GM18870 (cell line): Measurements from ENCODE around the gene PTPRS.

Source experiments
- ATAC-seq: cut with Tn5 transposase; IDR thresholded peaks from one replicate; pipeline ENCODE4 v1.9.1; 2021; ENCODE audit warnings: moderate library complexity; ENCODE audit not compliant: unreplicated experiment

Gene PTPRS

DNA sequence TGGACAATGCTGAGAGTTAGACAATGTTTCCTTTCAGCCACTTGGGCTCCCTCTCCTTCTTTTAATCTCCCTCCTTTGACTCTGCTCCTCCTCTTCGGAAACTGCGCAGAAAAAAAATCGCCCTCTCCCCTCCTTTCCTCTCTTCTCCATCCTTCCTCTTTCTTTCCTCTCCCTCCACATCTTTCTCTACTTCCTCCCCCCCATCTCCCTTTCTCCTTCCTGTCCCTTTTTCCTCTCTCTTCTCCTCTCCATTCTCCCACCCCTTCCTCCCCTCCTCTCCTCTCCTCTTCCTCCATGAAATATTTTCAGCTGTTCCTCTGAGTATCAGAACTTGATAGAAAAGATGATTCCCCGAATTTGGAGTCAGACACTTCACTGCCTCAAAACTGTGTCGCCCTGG, 15.1 kb upstream of the PTPRS start:
- ATAC-seq: no peak

DNA sequence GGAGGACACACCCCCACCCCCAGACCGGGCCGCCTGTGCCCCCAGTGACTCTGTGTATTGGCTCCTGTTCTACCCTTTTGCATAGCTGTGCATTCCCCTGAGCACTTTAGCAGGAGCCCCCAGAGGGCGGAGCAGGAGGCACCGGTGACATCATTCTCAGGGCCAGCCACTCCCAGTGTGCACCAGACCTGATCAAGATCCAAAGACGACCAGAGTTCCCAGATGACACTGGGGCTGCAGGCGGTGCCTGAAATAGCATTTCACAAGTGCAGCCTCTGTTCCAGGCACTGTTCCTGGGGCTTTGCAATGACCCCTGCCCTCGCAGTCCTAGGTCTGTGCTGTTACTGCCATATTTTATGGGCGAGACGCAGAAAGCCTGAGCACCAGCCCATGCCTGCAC, 14.5 kb upstream of the PTPRS start:
- ATAC-seq: no peak

DNA sequence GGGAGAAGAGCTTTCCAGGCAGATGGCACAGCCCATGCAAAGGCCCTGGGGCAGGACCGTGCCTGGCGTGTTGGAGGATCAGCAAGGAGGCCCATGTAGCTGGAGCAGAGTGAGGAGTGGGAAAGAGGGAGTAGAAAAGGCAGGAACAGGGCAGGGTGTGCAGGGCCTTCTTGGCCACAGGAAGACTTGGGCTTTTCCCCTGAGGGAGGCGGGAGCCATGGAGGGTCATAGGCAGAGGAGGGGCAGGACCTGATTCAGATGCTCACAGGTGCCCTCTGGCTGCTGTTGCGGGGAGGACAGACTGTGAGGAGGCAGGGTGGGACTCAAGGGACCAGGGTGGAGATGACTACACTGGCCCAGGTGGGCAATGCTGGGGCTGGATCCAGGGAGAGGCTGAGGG, 13.8 kb upstream of the PTPRS start:
- ATAC-seq: no peak

DNA sequence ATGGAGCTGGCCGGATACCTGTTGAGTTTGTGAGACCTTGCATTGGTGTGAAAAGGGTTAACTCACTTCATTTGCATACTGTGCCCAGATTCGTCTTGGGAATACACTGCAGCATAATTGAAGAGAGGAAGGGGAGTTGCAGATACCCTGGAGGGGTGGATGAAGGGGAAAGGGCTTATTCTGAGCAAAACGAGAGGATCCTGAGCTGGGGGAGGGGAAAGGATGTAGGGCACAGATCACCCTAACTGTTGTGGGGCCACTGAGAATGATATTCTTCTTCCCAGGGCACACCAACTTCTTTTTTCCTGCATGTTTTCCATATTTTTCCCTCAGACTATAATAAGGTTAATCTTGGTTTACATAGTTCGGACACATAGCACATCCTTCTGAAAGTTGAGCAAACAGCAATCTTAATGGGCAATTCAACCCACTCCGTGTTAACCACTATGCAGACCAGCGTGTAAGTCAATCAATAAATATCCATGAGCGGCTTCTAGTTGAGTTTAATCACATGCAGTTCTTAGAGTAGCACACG, 11.7 kb upstream of the PTPRS start:
- no peak for ATAC-seq

DNA sequence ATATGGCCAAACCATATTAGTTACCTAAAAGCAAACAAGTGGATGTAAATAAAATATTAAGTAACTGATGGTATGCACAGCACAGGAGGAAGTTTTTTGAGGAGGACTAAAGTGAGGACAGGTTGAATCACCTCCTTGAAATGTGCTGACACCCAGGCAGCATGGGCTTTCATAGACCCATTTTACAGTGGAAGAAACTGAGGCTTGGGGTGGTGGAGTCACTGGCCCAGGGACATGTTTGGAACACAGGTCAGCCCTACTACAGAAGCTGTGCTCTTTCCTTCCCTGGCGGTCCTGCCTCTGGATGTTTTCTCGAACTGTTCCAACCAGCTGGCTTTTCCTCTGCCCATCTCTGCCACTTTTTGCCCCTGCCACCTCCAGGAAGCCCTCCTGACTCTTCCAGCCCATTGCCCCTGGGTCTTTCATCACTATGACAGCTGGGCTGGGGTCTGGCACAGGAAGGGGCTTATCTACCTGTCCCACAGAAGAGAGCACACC, 11.2 kb upstream of the PTPRS start:
- ATAC-seq: no peak

DNA sequence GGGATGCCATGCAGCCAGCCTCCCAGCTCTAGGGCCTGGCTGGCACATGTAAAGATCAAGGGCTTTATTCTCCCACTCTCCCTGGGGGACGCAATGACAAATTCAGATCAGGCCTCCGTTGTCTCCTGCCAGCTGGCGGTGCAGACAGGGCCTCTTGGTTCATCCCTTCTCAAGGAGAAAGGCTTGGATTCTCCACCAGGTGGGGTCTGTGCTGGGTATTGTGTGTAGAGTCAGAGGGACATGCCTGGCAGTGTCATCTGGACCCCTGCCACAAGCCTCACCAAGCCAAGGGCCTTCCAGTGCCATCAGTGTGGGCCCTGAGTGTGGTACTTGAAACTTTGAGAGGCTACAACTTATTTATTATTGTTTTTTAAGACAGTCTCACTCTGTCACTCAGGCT, 8.4 kb upstream of the PTPRS start:
- no peak for ATAC-seq

DNA sequence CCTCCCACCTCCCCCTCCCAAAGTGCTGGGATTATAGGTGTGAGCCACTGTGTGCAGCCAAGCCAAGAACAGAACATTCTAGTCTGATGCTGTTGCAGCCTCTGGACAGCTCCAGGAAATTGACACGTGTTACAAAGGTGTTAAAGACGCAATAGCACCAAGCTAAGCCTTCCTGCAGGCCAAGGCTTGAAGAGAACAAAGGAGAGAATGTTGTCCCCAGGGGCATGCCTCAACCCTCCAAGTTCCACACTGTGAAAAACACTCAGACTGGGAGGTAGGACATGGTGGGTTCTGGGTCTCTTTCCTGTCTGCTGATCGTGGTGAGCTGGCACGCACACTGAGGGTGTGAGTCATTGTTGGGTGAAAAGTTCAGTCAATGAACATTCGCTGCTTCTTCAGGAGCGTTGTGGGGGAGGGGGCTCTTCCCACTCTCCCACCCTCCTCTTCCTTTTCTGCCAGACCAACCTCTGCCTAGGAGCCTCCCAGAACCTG, 5.3 kb upstream of the PTPRS start:
- ATAC-seq: no peak

DNA sequence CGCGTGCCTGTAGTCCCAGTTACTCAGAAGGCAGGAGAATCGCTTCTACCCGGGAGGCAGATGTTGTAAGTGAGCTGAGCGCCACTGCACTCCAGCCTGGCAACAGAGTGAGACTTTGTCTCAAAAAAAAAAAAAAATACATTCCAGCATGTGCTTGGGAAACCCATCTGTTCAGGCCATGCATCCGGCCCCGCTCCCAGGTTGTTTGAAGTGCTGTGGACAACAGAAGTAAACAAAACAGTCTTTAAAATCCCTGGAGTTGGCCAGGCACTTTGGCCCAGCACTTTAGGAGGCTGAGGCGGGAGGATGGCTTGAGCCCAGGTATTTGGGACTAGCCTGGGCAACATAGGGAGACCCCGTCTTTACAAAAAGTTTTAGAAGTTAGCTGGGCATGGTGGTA, 3.2 kb upstream of the PTPRS start:
- no peak for ATAC-seq

DNA sequence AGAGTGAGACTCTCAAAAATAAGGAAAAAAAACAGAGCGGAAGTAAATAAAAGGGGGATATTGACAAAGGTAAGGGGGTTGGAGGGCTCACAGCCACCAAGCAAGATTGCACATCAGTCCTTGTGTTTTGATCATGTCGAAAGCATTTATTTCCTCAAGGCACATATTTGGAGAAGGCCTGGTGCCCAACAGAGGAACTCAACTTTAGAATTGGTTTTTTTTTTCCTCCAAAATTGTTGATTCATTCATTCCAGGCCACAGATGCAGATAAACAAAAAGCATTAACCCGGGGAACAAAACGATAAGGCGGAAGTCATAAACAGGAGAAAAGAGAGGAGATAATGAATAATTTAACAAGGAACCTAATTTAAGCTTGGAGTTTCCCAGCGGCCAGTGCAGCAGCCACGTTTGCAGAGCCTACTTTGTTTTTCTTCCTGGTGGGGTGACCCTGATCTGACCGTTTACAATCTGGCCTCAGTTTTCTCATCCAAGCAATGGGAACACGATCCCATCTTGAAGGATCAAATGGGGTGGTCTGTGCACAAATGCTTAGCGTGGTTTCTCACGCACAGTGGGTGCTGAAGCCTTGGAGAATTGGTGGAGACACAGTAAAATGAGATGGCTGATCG, 2.1 kb upstream of the PTPRS start:
- no peak for ATAC-seq

DNA sequence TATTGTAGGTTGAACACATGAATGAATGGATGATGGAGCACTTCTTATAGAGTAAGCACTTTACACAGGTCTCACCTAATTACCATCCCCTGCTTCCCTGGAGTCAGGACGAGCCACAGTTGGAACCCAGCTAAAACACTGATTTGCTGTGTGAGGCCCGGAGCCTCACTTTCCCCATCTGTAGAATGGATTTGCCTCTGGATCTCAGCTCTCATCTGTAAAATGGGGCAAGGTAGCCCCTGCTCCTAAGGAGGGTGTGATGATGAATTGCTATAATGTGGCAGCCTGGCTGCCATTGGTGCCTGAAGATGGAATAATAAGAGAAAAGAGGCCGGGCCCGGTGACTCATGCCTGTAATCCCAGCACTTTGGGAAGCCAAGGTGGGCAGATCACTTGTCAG, 1.4 kb upstream of the PTPRS start:
- ATAC-seq: no peak

DNA sequence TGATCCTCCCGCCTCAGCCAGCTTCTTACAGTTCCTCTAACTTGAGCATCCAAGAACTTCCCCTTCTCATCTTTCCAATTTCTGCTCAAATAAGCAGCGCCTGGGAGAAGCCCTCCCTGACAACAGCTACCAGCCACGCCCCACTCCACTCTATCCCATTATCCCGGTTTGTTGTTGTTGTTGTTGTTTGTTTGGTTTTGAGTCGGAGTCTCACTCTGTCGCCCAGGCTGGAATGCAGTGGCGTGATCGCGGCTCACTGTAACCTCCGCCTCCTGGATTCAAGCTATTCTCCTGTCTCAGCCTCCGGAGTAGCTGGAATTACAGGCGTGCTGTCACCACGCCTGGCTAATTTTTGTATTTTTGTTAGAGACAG, 822 bp upstream of the PTPRS start:
- no peak for ATAC-seq

DNA sequence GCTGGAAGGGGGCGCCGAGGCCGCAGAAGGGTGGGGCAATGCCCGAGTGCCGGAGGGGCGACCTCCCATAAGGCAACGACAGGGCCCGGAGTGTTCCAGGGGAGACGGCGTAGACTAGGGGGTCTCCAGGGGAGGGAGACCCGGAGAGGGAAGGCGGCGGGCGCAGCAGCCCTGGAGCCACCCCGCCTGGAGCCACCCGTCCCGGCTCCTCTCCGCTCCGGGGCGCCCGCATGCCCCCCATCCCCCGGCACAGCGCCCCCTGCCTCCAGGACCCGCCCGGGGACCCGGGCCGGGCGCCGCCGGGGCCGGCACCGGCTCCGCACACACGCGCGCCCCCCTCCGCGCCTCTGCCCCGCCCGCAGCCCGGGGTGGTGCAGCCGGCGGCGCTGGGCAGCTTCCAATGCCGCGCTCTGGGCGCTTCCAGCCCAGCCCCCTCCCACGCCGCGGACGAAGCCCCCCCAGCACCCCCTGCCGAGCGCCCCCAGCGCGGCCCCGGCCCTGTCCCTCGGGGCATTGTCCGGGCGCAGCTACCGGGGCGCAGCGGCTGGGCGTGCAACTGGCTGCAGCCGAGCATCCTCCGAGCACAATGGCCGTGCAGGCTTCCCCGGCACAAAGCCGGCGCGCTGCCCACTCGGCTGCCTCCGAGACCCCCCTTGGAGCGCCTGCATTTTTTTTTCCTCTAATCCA, 519 bp downstream of the PTPRS start:
- ATAC-seq: no peak

DNA sequence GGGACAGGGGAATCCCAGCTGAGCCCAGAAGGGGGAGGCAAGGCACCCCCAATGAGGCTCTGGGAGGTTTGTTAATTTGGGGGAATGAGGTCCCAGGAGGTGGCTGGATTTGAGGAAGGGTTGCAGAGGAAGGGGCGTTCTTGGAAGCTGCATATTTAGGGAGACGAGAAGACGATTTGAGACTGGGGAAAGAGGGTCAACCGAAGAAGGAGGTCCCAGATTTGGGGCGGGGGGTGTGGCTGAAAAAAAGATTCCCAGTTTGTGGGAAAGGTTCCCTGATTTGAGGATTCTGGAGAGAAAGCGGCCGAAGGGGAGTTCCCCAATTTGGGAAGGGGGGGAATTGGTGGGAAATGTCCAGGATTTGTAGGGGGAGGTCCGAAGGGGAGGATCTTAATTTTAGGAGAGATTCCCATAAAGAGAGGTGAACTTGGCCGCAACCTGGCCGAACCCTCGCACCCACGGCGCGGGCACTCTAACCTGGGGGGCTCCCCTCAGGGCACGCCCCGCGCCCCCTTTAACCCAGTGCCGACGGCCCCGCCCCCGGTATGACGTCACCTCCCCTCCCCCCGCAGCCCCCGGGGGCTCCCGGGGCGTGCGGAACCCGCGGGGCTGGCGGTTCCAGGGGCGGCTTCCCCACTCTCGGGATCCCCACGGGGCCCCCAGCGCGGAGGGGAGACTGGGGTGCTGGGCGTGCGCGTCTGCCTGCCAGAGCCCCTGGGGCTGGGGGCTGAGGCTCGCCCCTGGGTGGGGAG, 1.2 kb downstream of the PTPRS start:
- ATAC-seq: no peak

DNA sequence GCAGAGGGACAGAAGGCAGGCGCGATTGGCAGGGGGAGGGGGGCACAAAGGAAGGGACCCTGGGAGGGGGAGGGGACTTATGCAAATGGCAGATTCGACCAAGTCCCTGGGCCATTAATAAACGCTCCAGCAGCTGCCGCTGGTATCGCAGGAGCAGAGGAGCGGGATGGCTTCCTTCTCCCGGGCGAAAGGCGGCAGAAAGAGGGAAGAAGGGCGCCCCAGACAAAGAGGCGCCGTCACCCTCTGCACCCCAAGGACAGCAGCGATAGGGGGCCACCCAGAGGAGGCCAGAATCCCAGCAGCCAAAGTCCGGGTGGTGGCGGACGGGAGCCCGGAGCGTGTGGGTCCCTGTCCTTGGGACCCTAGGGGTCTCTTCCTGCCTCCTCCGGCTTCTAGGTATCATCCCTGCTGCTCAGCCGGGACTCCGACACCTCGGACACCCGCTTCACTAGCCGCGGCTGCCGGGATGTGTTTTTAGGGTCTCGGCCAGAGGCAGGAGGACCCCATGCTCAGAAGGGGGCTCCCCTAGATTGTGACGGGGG, 1.9 kb downstream of the PTPRS start:
- ATAC-seq: no peak

DNA sequence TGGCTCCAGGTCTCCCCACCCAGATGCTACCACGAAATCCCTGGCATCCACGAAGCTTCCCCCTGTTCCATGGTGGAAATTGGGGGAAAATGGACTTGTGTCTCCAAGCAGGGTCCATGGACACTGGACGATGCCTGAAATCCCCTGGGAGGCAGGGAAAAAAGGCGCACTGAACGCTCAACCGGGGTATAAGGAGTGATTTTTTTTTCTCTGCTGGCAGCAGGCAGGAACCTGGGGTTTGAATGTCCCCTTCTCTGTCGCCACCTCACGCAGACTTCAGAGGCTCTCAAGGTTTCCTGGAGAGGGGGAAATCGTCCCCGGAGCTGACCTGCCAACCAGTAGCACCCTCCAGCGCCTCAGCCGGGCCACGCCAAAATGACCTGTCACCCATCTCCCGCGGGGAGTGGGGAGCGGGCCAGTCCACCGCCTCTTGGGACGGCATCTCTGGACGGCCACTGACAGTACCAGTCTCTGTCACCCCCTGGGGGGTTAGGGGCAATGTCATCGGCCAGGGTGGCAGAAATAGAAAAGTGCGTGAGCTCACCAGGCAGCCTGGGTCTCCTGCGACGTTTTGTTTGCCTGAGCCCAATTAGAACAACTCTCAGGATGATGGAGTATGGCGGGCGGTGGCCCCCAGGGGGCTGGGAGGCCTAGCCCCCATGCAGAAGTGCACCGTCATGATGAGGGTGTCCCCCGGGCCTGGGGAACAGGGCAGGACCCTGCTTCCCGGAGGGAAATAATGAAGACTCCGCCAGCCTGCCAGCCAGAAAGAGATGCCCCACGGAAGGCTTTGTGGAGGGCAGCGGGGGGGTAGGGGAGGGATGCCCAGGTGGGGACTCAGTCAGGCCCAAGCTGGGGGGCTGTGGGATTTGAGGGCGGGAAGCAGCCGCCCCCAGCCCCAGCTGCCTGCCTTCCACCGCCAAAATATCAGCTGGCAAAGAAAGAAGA, 2.6 kb downstream of the PTPRS start:
- ATAC-seq: no peak

DNA sequence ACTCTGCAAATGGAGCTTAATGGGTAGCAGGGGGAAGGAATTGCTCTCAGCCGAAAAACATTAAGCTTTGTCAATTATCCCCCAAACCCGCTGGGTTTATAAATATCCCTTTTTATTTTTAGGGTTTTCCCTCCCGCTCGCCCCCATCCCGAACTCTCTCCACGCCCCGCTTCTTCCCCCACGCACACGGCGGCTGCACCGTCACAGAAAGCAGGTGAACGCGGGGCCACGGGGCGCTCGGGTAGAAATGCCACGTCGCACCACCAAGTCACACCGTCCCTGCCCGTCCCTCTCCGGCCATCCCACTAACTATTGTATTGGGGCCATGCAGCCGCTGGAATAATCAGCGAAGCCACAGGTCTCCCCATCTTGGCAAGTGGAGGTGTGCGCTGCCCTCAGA, 3.5 kb downstream of the PTPRS start:
- ATAC-seq: no peak

DNA sequence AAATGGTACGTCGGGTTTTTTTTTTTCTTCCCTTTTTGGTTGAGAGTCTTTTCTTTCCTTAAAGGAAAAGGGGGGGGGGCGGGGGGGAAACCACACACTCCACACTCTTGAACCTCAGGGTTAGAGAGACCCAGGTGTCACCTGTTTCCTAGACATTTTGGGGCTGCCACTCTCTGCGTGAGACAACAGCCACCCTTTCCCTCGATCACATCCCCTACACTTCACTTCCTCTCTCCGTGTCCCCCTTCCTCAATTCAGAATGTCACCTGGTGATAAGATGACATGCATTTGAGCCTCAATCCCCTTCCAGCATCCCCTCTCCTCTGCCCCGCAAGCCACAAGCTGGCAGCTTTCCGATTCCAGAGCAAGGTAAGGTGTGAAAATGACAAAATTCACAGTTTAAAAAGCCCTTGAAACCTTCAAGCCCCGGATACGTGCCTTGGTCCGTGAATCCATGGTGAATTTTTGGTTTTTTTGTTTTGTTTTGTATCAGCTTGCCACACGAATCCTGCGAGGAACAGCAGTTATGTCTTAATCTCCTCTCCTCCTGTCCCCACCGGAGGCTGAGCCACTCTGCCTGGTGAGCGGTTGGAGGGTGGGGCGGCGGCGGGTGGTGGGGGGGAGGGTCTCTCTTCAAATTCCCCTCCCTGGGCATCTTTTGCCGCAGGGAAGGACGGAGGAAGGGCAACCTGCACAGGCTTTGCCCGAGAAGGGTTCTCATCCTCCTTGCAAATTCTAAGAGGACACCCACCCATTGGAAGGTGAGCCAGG, 4.2 kb downstream of the PTPRS start:
- no peak for ATAC-seq

DNA sequence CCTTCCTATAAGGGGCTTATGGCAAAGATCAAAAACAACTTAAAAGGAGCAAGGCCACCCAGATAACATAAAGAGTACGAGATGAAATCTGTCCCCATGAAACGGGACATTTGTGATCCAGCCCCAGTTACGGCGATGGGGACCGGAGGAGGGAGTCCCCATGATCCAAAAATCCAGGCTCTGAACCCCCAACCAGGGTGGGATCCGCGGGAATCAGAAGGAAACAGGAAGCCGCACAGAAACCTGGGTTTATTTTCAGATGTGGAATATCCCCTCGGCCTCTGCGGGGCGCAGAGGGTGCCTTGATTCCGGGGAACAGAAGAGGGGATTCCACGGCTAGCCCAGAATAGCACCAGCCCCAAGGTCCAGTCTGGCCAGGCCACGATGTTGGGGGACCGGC, 5.0 kb downstream of the PTPRS start:
- no peak for ATAC-seq

DNA sequence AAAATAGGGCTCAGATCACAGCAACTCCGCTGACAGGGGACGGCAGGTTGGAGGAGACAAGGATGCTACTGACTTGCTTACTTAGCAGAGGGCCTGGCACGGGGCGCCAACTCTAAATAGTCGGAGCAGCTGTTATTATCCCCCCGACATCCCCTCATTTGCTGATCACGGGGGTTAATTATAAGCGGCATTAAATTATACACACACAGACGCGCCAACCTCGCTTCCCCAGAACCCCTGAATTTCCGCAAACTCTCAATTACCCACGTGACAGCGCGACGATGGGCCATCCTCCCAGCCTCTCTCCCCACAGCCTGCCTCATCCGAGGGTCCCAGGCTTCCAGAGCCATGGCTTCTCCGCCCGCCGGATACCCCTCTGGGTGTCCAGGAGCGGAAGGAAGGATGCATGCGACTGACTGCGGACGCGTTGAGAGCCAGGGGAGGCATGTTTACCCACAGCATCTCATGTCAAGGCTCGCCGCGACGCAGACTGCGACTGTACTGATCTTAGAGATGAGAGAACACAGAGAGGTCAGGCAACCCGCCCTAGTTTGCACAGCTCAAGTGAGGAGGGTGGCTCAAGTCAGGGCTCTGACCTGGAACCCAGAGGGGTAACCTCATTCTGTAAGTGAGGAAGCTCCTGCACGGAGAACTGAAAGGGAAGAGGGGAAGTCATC, 5.7 kb downstream of the PTPRS start:
- no peak for ATAC-seq
